ENCODE data around the gene KL.

The KL gene

DNA sequence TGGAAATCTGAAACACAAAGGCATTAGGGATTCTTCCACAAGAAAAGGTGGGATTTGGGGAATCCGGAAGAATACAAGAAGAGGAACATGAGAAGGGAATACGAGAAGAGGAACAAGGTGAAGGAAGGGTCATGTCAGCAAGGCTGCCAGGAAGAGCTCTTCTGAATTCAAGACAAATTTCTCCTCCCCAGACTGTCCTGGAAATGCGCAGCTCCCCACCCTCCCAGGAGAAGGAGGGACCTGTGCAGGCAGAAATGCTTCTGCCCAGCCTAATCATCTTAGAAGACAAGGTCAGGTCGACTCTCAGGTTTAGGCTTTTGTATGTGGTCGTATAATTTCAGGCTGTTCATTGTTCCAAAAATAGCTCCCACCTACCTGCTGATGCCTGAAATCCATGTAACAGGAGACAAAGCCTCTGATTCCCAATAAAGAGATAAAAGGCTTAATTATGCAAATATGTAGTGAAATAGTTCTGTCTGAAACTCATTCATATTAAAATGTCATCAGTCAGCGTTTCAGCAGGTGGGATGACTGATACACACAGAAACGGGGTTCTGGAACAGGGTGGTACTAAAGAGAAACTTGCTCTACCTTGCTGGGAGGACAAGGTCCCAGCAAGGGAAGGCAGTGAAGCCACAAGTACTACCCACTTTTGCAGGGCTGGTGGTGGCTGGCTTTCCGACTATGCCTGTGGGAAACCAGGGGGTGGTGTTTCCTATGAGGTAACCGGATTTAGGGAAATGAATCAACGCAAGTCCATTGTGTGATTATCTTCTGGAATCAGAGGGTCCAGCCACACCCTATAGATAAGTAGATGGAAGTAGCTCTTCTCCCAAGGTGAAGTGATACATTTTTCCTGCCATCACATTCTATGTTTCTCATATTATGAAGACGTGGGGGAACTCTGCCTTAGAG is 76.1 kb downstream of the KL start:
- Histone ChIP-seq H3K79me2 (no peaks in the 10 kb centered on the region), H2AFZ (peak overlapping the region; percentile 42), H3K36me3 (ENCODE audit: control insufficient read depth, insufficient read depth, low read length) (no peaks in the 10 kb centered on the region), H3K4me3 (ENCODE audit: low read depth, low read length) (no peak overlapping the region), H3K9ac (no peak overlapping the region), H3K27ac (no peak overlapping the region), H3K4me1 (peaks cover 4% of the 10 kb centered on the region), H3K9me3 (ENCODE audit: control insufficient read depth, low read length) (no peaks in the 10 kb centered on the region), H3K27me3 (ENCODE audit: control insufficient read depth, insufficient read depth, low read length) (no peaks in the 10 kb centered on the region), H3K4me2 (ENCODE audit: low read length) (no peak overlapping the region)
- TF ChIP-seq, protein P1, sequence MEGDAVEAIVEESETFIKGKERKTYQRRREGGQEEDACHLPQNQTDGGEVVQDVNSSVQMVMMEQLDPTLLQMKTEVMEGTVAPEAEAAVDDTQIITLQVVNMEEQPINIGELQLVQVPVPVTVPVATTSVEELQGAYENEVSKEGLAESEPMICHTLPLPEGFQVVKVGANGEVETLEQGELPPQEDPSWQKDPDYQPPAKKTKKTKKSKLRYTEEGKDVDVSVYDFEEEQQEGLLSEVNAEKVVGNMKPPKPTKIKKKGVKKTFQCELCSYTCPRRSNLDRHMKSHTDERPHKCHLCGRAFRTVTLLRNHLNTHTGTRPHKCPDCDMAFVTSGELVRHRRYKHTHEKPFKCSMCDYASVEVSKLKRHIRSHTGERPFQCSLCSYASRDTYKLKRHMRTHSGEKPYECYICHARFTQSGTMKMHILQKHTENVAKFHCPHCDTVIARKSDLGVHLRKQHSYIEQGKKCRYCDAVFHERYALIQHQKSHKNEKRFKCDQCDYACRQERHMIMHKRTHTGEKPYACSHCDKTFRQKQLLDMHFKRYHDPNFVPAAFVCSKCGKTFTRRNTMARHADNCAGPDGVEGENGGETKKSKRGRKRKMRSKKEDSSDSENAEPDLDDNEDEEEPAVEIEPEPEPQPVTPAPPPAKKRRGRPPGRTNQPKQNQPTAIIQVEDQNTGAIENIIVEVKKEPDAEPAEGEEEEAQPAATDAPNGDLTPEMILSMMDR (IDR thresholded peaks at IDR 0.05), result no peak

DNA sequence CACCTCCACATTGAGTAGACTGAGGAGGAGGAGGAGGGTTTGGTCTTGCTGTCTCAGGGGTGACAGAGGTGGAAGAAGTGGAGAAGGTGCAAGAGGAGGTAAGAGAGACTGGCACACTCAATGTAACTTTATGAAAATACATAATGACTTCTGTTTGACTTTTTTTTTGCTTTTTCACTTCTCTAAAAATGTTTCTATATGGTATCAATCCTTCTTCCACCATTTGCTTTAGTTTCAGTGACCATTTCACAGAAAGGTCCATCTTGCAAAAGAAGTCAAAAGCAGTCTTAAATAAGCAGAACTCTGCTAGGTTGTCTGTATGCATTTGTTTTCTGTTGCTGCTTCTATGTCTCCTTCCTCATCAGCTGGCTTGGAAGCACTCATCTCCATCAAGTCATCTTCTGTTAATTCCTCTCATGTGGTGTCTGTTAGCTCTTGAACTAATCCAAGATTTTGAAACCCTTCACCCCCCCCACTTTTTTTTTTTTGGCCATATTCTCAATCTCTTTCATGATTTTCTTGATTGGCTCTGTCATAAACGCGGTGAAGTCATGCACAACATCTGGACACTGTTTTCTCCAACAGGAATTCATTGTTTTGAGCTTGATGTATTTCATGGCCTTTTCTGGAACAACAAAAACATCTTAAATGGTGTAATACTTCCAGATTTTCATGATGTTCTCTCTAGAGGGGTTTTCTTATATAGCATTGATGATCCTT is 80.8 kb downstream of the KL start:
- H3K9me3 ChIP-seq (ENCODE audit: control insufficient read depth, low read length), result no peaks in the 10 kb centered on the region
- H3K27me3 ChIP-seq (ENCODE audit: control insufficient read depth, insufficient read depth, low read length), result no peaks in the 10 kb centered on the region
- H3K27ac ChIP-seq, result no peak overlapping the region
- no peak overlapping the region for H3K4me3 ChIP-seq (ENCODE audit: low read depth, low read length)
- H3K79me2 ChIP-seq, result no peaks in the 10 kb centered on the region
- H2AFZ ChIP-seq, result no peak overlapping the region
- no peak overlapping the region for H3K4me2 ChIP-seq (ENCODE audit: low read length)
- TF ChIP-seq, protein P1 (IDR thresholded peaks at IDR 0.05), result no peak
- H3K4me1 ChIP-seq, result peaks cover 12% of the 10 kb centered on the region
- no peaks in the 10 kb centered on the region for H3K36me3 ChIP-seq (ENCODE audit: control insufficient read depth, insufficient read depth, low read length)
- H3K9ac ChIP-seq, result no peak overlapping the region

DNA sequence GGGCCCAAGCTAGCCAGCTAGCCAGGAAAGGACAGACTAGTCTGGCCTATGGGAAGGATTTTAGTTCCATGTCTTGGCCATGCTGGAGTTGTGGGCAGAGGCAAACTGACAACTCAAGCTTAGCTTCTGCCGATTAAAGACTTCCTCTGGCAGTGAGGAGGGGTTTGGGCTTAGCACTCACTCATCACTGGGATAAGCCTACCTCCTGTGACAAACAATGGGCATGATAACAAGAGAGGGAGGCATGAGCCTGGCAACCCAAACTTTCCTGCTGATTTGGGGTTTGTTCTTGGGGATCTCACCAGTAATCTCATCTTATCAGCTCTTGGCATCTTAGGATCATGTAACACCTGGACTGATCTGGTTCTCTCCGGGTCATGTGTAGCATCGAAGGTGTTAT is 83.6 kb downstream of the KL start:
- H3K79me2 ChIP-seq, result no peaks in the 10 kb centered on the region
- no peak overlapping the region for H2AFZ ChIP-seq
- no peaks in the 10 kb centered on the region for H3K27me3 ChIP-seq (ENCODE audit: control insufficient read depth, insufficient read depth, low read length)
- H3K27ac ChIP-seq, result peak overlapping the region; percentile 53
- H3K4me1 ChIP-seq, result peaks cover 12% of the 10 kb centered on the region
- H3K9ac ChIP-seq, result no peak overlapping the region
- no peak overlapping the region for H3K4me2 ChIP-seq (ENCODE audit: low read length)
- TF ChIP-seq, protein P1 (IDR thresholded peaks at IDR 0.05), result no peak
- no peaks in the 10 kb centered on the region for H3K9me3 ChIP-seq (ENCODE audit: control insufficient read depth, low read length)
- H3K4me3 ChIP-seq (ENCODE audit: low read depth, low read length), result no peak overlapping the region
- H3K36me3 ChIP-seq (ENCODE audit: control insufficient read depth, insufficient read depth, low read length), result no peaks in the 10 kb centered on the region

DNA sequence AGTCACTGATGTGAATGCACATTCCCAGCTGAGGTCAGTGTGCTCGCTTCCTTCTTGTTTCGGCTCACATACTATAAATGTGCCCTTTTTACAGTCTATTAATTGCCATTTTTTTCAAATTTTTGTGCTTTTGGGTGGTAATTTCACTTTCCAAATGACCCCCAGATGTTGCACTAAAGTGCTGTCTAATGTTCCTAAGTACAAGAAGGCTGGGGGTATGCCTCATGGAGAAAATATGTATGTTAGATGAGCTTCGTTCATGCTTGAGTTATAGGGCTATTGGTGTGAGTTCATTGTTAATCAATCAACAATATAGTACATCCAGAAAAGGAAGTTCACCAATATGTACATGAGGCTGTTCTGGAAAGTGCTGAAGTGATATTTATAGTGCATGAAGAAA is 84.7 kb downstream of the KL start:
- Histone ChIP-seq H3K4me1 (peaks cover 12% of the 10 kb centered on the region), H2AFZ (no peak overlapping the region), H3K4me2 (ENCODE audit: low read length) (no peak overlapping the region), H3K4me3 (ENCODE audit: low read depth, low read length) (no peak overlapping the region), H3K27me3 (ENCODE audit: control insufficient read depth, insufficient read depth, low read length) (no peaks in the 10 kb centered on the region), H3K9ac (no peak overlapping the region), H3K9me3 (ENCODE audit: control insufficient read depth, low read length) (no peaks in the 10 kb centered on the region), H3K36me3 (ENCODE audit: control insufficient read depth, insufficient read depth, low read length) (no peaks in the 10 kb centered on the region), H3K27ac (no peak overlapping the region), H3K79me2 (no peaks in the 10 kb centered on the region)
- TF ChIP-seq, protein P1 (IDR thresholded peaks at IDR 0.05), result no peak
